Activated CD4-positive, alpha-beta T cell treated with anti-CD3 and anti-CD28 coated beads, Interleukin-2, amount 10 ng/mL, durations not matched to agents 7 days and 5 days (primary cell): ENCODE data around the gene HDLBP. TPM values are rescaled to one million over a fixed set of nuclear protein-coding genes. Genes with fewer than 3 reads are reported as not detected.
"Not testable (repeated sequence)": the region's sequence is repeated elsewhere in the genome, so short reads cannot be mapped to it uniquely, and the experiment has no call there.

Experiments
- CTCF ChIA-PET: fragments of 350-600 bp; sonication (Branson Sonifier 250); formaldehyde crosslinking; loops from one replicate; lab custom pipeline; 2021; ENCODE audit warnings: antibody characterized with exemption; lab: Charles Lee
- POLR2A ChIA-PET: fragments of 350-600 bp; sonication (Branson Sonifier 250); formaldehyde crosslinking; loops from one replicate; lab custom pipeline; 2021; ENCODE audit warnings: antibody characterized with exemption; lab: Charles Lee
- DNase-seq: peaks from one replicate; pipeline ENCODE4 v3.0.0-alpha.2; 2020
- H3K27ac Mint-ChIP-seq: one replicate; pipeline ENCODE4 v1.8.0; 2021; ENCODE audit warnings: mild to moderate bottlenecking, moderate library complexity, mixed read lengths
- H3K27me3 Mint-ChIP-seq: one replicate; pipeline ENCODE4 v1.8.0; 2021; ENCODE audit warnings: mixed read lengths
- H3K36me3 Mint-ChIP-seq: one replicate; pipeline ENCODE4 v1.8.0; 2021; ENCODE audit warnings: low read depth, mixed read lengths
- H3K4me1 Mint-ChIP-seq: one replicate; pipeline ENCODE4 v1.8.0; 2021; ENCODE audit warnings: mixed read lengths
- H3K4me3 Mint-ChIP-seq: one replicate; pipeline ENCODE4 v1.8.0; 2021; ENCODE audit warnings: mild to moderate bottlenecking, moderate library complexity, mixed read lengths
- H3K9me3 Mint-ChIP-seq: one replicate; pipeline ENCODE4 v1.8.0; 2021; ENCODE audit warnings: mixed read lengths
- total RNA-seq, 2 experiments: library from RNA; stranded (reverse); gene quantifications; one replicate each; pipeline ENCODE4 v1.2.3, GENCODE V29; 2021

HDLBP gene
- total RNA-seq, 2 experiments from 2014 or later: 198 to 203 TPM

- no peak for DNase-seq
- ChIA-PET CTCF (no interaction called here), POLR2A (no interaction called here)
- no peak overlapping the region for H3K27ac Mint-ChIP-seq
- H3K9me3 Mint-ChIP-seq: no peaks in the 10 kb centered on the region
- H3K4me3 Mint-ChIP-seq: no peak overlapping the region
- no peaks in the 10 kb centered on the region for H3K27me3 Mint-ChIP-seq
- H3K36me3 Mint-ChIP-seq: no peaks in the 10 kb centered on the region
- H3K4me1 Mint-ChIP-seq: no peaks in the 10 kb centered on the region
Measured at GRCh38 chr2:241201445-241202267, 113.8 kb downstream of the HDLBP start.

- Mint-ChIP-seq H3K4me3 (no peak overlapping the region), H3K36me3 (no peaks in the 10 kb centered on the region), H3K27me3 (no peaks in the 10 kb centered on the region), H3K4me1 (no peaks in the 10 kb centered on the region), H3K27ac (no peak overlapping the region), H3K9me3 (no peaks in the 10 kb centered on the region)
- POLR2A ChIA-PET: no interaction called here
- no peak for DNase-seq
- CTCF ChIA-PET: no interaction called here
Measured at GRCh38 chr2:241200822-241201395, 114.6 kb downstream of the HDLBP start.

- Mint-ChIP-seq H3K27me3 (no peaks in the 10 kb centered on the region), H3K4me1 (no peaks in the 10 kb centered on the region), H3K9me3 (no peaks in the 10 kb centered on the region), H3K27ac (no peak overlapping the region), H3K36me3 (no peaks in the 10 kb centered on the region), H3K4me3 (no peak overlapping the region)
- DNase-seq: no peak
- ChIA-PET POLR2A (no interaction called here), CTCF (no interaction called here)
Measured at GRCh38 chr2:241199897-241200821, 115.3 kb downstream of the HDLBP start.

- Mint-ChIP-seq H3K9me3 (no peaks in the 10 kb centered on the region), H3K36me3 (no peaks in the 10 kb centered on the region), H3K27me3 (no peaks in the 10 kb centered on the region), H3K4me1 (no peaks in the 10 kb centered on the region), H3K4me3 (no peak overlapping the region), H3K27ac (no peak overlapping the region)
- POLR2A ChIA-PET: no interaction called here
- no peak for DNase-seq
- CTCF ChIA-PET: no interaction called here
Measured at GRCh38 chr2:241199286-241199685, 116.2 kb downstream of the HDLBP start.

- Mint-ChIP-seq H3K9me3 (no peaks in the 10 kb centered on the region), H3K27ac (no peak overlapping the region), H3K36me3 (no peaks in the 10 kb centered on the region), H3K4me1 (no peaks in the 10 kb centered on the region), H3K27me3 (no peaks in the 10 kb centered on the region), H3K4me3 (no peak overlapping the region)
- ChIA-PET CTCF (no interaction called here), POLR2A (no interaction called here)
- DNase-seq: no peak
Measured at GRCh38 chr2:241198381-241199279, 116.8 kb downstream of the HDLBP start.

GRCh38 chr2:241197947-241198346 is 117.5 kb downstream of the HDLBP start:
- Mint-ChIP-seq H3K27ac (no peak overlapping the region), H3K27me3 (no peaks in the 10 kb centered on the region), H3K36me3 (no peaks in the 10 kb centered on the region), H3K9me3 (no peaks in the 10 kb centered on the region), H3K4me3 (no peak overlapping the region), H3K4me1 (no peaks in the 10 kb centered on the region)
- no peak for DNase-seq
- POLR2A ChIA-PET: no interaction called here
- CTCF ChIA-PET: interaction anchor here (0.7 kb wide), 1 partner anchor 263 kb away, joined by 3 read pairs; no protein-coding TSS in a partner anchor

GRCh38 chr2:241197246-241197645 is 118.2 kb downstream of the HDLBP start:
- H3K27ac Mint-ChIP-seq, H3K9me3 Mint-ChIP-seq, H3K36me3 Mint-ChIP-seq, H3K27me3 Mint-ChIP-seq, DNase-seq, H3K4me3 Mint-ChIP-seq, H3K4me1 Mint-ChIP-seq, POLR2A ChIA-PET: not testable (repeated sequence)
- CTCF ChIA-PET: interaction anchor here (0.7 kb wide), 1 partner anchor 262 kb away, joined by 3 read pairs; no protein-coding TSS in a partner anchor

GRCh38 chr2:241195506-241196130 is 119.9 kb downstream of the HDLBP start:
- CTCF ChIA-PET: no interaction called here
- Mint-ChIP-seq H3K27me3 (no peaks in the 10 kb centered on the region), H3K4me1 (no peaks in the 10 kb centered on the region), H3K36me3 (no peaks in the 10 kb centered on the region), H3K27ac (no peak overlapping the region), H3K9me3 (no peaks in the 10 kb centered on the region), H3K4me3 (no peak overlapping the region)
- no peak for DNase-seq
- POLR2A ChIA-PET: no interaction called here

- H3K36me3 Mint-ChIP-seq: no peaks in the 10 kb centered on the region
- H3K4me3 Mint-ChIP-seq: no peak overlapping the region
- no peak overlapping the region for H3K27ac Mint-ChIP-seq
- DNase-seq: no peak
- no peaks in the 10 kb centered on the region for H3K9me3 Mint-ChIP-seq
- no peaks in the 10 kb centered on the region for H3K27me3 Mint-ChIP-seq
- POLR2A ChIA-PET: no interaction called here
- CTCF ChIA-PET: no interaction called here
- no peaks in the 10 kb centered on the region for H3K4me1 Mint-ChIP-seq
Measured at GRCh38 chr2:241194811-241195210, 120.7 kb downstream of the HDLBP start.

- ChIA-PET POLR2A (no interaction called here), CTCF (no interaction called here)
- no peak overlapping the region for H3K27ac Mint-ChIP-seq
- no peak overlapping the region for H3K4me3 Mint-ChIP-seq
- H3K4me1 Mint-ChIP-seq: no peaks in the 10 kb centered on the region
- H3K9me3 Mint-ChIP-seq: no peaks in the 10 kb centered on the region
- no peaks in the 10 kb centered on the region for H3K36me3 Mint-ChIP-seq
- no peaks in the 10 kb centered on the region for H3K27me3 Mint-ChIP-seq
- no peak for DNase-seq
Measured at GRCh38 chr2:241193271-241193670, 122.2 kb downstream of the HDLBP start.

- DNase-seq: no peak
- Mint-ChIP-seq H3K36me3 (no peaks in the 10 kb centered on the region), H3K4me1 (no peaks in the 10 kb centered on the region), H3K9me3 (no peaks in the 10 kb centered on the region), H3K27me3 (no peaks in the 10 kb centered on the region), H3K4me3 (no peak overlapping the region), H3K27ac (no peak overlapping the region)
- CTCF ChIA-PET: interaction anchor here (0.5 kb wide), 1 partner anchor 1343 kb away, joined by 4 read pairs; no protein-coding TSS in a partner anchor
- POLR2A ChIA-PET: no interaction called here
Measured at GRCh38 chr2:241191081-241191480, 124.4 kb downstream of the HDLBP start.
